ENCODE data around the gene IL19.

The IL19 gene

GRCh38 chr1:206801467-206801866 is 30.9 kb downstream of the IL19 start:
- no peak for DNase-seq

- peak; percentile 84 for DNase-seq
Observed at GRCh38 chr1:206802401-206802800, 31.8 kb downstream of the IL19 start.

- DNase-seq = no peak
Observed at GRCh38 chr1:206803221-206803730, 32.7 kb downstream of the IL19 start.

- DNase-seq = no peak
Observed at GRCh38 chr1:206804156-206804737, 33.7 kb downstream of the IL19 start.

- DNase-seq = no peak
Observed at GRCh38 chr1:206805357-206805756, 34.8 kb downstream of the IL19 start.

GRCh38 chr1:206808615-206809014 is 38.0 kb downstream of the IL19 start:
- peak; percentile 74 for DNase-seq

GRCh38 chr1:206809504-206810084 is 39.0 kb downstream of the IL19 start:
- peak; percentile 64 for DNase-seq

- peak; percentile 70 for DNase-seq
Observed at GRCh38 chr1:206812471-206812870, 41.9 kb downstream of the IL19 start.

GRCh38 chr1:206814716-206815341 is 44.3 kb downstream of the IL19 start:
- peak; percentile 47 for DNase-seq

- DNase-seq = peak; percentile 34
Observed at GRCh38 chr1:206816390-206817287, 46.1 kb downstream of the IL19 start.

GRCh38 chr1:206821493-206821892 is 50.9 kb downstream of the IL19 start:
- no peak for DNase-seq

- peak; percentile 17 for DNase-seq
Observed at GRCh38 chr1:206823727-206824126, 53.2 kb downstream of the IL19 start.

GRCh38 chr1:206824331-206824730 is 53.8 kb downstream of the IL19 start:
- peak; percentile 49 for DNase-seq

- no peak for DNase-seq
Observed at GRCh38 chr1:206826394-206826793, 55.8 kb downstream of the IL19 start.

GRCh38 chr1:206828061-206828460 is 57.5 kb downstream of the IL19 start:
- no peak for DNase-seq

- no peak for DNase-seq
Observed at GRCh38 chr1:206828765-206829164, 58.2 kb downstream of the IL19 start.

GRCh38 chr1:206829282-206829681 is 58.7 kb downstream of the IL19 start:
- DNase-seq = no peak

- DNase-seq = peak; percentile 29
Observed at GRCh38 chr1:206829875-206830274, 59.3 kb downstream of the IL19 start.

- peak; percentile 56 for DNase-seq
Observed at GRCh38 chr1:206831650-206832049, 61.1 kb downstream of the IL19 start.

GRCh38 chr1:206832352-206832880 is 61.8 kb downstream of the IL19 start:
- DNase-seq = peak; percentile 52

GRCh38 chr1:206833106-206833680 is 62.6 kb downstream of the IL19 start:
- DNase-seq = peak; percentile 74

GRCh38 chr1:206833801-206834200 is 63.2 kb downstream of the IL19 start:
- no peak for DNase-seq

GRCh38 chr1:206834217-206834616 is 63.6 kb downstream of the IL19 start:
- DNase-seq = no peak
